NCI-H774 (cell line): ENCODE results near the gene PFKFB4.

Experiments used
- DNase-seq: peaks from one replicate; lab custom pipeline; 2025; lab: John Stamatoyannopoulos, UW

The PFKFB4 gene

DNA sequence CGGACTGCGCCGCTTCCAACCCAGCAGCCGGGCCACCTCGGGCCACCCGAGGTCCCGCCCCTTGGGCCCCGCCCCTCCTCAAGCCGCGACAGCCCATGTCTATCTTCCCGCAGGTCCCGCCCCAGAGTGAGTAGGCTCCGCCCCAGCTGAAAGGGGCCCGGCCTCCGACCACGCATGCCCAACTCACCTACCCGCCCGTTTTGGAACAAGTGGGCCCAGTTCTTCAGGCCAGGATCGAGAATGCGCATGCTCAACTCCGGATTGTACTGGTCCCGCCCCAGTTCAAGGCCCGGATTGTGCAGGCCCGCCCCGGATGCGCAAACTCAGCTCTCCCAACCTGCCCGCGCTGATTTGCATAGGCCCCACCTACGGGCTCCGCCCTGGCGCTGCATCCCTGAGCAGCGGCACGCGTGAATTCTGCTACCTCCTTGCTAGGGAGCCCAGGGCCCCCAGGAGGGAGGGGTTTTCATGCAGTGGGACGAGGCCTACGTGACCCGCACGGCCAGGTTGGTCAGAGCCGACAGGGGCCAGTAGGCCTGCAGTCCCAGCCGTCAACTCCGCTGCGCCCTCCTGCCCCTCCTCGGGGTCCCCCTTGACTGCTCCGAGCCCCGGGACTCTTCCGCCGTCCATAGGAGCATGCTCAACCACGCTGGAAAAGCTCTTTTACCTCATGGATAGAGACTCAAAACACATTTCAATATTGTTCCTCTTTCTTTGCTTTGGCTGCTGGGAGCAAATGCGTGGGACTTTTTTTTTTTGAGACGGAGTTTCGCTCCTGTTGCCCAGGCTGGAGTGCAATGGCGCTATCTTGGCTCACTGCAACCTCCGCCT is at the start of gene PFKFB4:
TSS of gene PFKFB4 (minus strand) at position 8 of the 831 bp plus-strand sequence. CDS start 26 bp downstream, outside the sequence.
- peak; percentile 92 for DNase-seq

DNA sequence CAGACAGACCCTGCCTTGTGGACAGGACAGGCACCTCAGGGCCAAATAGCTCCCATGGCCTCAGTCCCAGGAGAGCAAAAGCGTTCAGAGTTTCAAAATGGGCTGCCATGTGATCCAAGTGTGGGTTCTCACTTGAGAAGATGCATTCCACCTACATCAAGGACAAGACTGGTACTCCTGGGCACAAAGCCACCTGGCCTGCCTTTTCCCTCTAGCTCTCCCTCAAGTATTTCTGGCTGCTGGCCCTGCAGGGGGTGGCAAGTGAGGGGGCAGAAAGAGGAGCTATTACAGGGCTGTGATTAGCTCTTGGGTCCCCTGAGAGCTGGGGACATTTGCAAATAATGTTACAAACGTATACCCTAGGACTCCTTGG is 45.0 kb upstream of the PFKFB4 start:
- no peak for DNase-seq

DNA sequence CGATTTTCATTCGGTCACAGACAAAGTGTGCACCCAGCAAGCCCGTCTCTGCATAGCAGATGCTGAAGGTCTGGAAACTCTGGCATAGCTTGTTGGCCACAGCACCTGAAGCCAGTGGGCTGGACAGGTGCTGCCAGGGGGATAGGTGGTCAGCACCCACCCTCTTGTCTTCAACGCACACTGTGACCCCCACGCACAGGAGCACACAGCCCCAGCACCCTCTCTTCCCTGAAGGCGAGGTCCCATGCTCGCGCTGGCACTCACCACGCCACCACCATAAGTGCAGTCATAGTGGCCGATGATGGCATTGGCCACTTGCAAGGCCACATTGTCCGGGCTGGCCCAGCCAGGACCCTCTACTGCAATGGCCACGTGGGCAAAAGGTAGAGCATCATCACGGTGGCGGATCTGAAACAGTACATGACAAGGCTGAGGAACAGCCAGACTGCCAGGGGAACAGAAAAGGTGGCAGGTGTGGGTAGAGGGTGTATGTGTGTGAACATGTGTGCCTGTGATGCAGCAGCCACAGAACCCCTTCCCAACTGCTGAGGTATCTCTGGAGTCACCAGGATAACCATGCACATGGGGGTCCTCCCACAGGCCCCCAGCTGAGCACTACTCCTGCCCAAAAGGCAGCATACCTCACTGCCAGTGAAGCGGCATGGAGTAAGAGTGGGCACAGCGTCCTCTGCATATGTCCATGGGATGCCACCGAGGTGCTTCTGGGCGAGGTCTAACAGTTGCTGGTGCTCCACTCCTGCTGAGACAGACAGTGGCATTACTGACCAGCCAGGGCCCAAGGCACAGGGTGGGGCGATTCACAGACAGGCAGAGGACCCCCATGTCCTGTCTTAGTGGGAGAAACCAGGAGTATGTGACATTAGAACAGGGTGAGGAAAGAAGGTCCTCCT is 44.4 kb upstream of the PFKFB4 start:
- DNase-seq: no peak

DNA sequence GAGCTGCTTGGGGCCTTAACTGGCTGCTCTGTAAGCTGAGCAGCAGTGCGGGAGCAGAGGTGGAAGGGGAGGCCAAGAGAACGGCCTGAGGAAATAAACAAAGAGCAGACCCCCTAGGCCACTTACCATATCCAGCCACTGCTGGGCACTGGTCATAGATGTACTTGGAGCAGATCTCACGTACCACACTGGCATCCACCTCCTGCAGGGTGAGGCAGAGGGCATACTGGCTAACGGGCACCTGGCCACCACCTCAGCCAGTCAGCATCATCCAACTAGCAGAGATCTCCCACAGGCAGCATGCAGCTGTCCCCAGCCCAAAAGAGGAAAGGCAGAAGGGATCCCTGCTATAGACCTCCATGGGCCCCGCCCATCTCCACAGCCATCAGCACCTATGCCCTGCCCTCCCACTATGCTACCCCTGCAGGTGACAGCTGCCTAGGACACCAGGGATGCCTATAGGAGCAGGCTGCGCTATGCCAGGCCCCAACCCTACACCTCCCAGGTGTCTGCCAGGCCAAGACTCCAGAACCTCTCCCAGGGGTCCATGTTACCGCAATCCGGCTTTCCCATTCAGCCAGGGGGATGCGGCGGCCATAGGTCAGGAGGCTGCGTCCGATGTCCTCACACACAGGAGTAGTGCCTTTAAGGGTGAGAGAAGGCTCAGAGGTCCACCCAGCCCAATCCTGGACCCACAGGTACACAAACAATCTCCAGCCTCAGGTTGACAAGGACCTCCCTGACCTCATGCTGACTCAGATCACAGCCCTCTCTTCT is 43.1 kb upstream of the PFKFB4 start:
- no peak for DNase-seq

DNA sequence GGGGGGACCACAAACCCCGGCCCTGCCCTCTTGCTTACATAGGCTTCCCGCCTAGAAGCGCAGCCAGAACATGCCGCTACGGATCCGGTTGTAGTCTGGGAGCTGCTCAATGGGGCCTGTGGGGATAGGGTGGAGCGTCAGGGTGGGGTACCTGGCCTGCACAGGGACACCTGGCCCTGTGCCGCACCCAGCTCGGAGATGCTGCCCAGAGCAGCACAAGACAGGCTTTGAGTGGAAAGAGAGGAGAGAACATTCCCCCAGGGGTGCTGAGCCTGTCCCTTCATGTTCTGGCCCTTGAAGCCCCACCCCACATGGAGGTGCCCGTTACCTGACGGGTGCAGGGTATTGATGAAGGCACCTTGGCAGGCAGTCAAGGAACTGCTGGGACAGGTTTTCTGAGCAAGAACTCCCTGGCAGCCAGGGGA is 42.5 kb upstream of the PFKFB4 start:
- no peak for DNase-seq

DNA sequence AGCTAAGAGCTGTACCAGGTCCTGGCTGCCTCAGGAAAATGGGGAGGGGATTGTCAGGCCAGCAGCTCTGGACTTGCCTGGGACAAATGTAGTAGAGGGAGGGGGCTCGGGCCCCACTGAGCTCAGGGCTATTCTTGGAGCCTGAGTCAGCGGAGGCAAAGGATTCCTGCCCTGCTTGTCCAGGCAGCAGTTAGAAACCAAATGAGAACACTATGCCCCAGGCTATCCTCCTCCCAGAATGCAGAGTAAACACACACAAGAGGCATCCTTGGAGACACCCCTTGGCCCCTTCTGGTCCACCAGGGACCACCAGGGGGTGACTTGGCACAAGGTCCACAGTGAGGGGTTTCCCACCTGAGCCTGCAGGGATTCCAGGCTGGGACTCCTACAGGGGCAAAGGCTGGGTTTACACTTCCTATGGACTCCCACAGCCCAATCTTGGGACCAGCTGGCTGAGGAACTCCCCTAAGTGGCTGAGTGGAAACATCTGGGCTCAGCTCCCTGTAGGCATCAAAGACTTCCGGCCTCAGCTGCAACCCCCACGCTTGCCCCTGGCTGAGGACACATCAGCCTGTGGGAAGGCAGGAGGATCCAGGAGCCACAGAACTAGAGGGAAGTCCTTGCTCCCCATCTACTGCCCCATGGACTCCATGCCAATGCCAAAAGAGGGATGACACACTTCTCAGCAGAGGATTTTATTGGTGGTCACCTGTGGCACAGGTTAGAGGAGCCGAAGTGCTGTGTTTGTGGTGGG is 41.9 kb upstream of the PFKFB4 start:
- no peak for DNase-seq

DNA sequence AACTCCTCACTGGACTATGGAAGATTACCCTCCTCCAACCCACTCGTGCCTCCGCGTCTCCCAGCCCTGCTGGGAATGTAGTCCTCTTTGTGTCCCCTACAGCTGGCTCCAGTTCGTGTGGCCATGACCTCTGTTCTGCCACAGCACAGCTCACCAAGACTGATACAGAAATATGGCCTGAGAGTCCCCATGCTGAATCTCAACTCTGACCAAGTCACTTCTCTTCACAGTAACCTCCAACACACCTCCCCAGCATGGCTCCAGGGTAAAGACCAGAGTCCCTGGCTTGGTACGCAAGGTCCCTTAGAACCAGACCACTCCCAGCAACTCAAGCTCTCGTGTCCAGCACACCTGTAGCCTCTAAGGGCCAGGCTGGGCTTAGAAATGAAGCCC is 40.8 kb upstream of the PFKFB4 start:
- no peak for DNase-seq

DNA sequence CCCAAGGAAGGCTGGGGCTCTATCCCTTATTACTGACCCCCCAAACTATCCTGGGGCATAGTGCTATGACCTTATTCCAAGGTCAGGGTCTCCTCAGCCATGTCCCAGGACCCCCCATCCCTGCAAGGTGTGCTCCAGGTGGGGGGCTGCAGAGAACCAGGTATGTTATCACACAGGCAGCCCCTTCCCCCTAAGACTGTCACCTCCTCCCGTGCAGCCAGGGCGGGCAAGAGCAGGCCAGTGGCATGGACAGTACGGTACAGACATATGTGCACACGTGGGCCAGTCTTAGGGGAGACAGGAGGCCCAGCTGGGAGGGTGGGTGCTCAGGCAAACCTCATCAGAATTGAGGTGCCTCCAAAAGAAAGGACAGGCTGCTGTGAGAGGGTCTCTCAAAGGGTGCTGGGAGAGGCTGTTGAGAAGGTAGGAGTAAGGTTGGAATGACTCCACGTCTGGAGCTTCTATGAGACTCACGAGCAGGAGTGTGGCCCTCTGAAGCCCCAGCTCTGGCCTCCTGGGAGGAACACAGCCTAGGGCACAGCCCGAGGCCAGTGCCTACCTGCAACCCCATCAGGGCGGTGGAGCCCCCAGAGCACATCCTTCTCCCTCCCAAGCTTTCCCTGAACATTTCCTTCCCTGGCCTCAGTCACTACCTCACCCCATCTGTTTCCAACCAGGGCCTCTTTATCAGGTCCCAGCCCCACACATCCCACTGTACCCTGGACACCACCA is 40.2 kb upstream of the PFKFB4 start:
- DNase-seq: no peak

DNA sequence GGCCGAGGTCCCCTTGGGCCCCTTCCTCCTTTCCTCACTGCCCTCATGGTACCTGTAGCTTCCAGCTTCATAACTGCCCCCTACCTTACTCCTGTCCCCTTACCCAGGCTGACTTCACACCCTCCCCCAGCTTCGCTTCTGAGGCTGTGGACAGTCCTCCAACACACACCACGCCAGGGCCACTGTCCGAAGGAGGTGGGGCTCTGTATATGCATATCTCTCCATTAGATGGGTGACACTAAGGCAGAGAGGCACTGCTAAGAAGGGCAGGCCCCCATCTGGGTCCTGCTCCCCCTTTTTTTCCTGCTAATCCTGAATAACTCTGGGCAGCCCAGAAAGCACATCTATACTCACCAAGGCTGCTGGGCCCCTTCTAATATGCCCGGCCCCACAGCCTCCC is 39.6 kb upstream of the PFKFB4 start:
- no peak for DNase-seq

DNA sequence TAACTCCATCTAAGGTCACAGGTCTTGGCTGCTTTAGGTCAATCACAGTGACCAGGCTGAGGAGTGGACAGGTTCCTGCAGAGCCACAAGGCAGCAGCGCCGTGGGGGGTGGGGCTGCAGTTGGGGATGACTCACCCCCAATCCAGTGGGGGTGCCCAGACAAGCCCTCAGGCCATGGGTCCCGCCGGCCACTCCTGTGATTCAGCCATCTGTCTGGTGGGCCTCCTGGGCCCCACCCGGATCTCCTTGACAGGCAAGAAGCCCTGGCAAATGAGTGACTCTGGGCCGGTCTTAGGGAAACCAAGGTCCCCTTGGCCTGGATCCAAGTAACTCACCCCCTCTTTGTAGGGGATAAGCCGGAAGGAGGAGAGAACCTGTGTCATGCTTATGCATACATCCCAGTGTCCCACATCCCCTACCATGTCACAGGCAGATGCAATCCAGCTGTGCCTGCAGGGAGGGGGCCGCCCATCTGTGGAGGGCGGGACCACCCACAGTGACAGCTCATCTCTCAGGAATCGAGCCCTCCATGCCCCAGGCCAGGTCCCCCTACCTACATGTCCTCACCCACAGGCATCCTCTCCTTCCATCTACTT is 39.0 kb upstream of the PFKFB4 start:
- DNase-seq: no peak

DNA sequence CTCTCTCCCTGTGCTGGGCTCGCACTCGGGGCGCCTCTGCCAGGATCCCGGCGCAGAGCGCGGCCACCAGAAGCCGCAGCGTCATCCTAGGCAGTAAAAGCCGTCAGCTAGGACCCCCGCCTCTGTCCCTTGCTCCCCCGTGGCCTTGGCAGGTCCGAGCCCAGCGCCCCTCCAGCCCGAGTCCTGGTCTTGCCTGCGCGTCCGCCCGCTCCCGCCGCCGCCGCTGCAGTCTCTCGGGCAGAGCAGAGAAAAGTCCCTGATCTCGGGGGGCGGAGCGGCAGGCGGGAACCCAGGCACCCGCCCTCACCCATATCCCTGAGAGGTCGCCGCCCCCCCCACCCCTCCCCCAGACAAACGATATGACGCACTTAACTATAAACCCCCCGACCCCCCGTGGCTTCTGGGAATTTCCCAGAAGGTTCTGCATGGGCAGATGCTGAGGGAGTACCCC is 38.5 kb upstream of the PFKFB4 start, which contains the start of gene COL7A1:
TSS of gene COL7A1 (minus strand) at position 255 of the 451 bp plus-strand sequence. CDS start at position 85, 170 bp downstream.
- DNase-seq: no peak

DNA sequence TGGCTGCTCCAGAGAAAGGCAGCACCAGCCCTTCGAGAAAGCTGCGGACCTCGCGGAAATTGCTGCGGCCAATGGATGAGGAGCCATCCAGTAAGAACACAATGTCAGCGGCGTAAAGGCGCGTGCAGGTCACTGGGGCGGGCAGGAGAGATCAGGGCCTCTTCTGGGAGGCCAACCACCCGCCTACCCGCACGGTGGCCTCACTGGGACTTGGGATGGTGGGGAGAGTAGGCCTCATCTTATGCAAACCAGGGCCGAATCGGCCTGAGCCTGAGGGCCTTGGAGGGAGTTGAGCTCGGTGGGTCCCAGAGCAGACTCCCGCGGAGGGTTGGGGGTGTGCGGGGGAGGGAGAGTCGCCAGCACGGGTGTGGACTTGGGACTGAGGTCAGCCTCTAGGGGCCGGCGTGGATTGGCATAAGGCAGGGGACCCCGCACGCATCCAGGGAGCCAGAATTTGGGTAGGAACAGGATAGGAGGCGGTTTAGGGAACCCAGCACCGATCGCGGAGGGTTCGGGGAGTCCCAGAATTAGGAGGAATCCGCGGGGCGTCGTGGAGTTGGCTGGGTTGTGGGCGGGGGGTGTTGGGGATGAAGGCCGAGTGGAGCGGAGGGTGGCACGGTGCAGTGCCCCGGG is 37.9 kb upstream of the PFKFB4 start:
- DNase-seq: no peak

DNA sequence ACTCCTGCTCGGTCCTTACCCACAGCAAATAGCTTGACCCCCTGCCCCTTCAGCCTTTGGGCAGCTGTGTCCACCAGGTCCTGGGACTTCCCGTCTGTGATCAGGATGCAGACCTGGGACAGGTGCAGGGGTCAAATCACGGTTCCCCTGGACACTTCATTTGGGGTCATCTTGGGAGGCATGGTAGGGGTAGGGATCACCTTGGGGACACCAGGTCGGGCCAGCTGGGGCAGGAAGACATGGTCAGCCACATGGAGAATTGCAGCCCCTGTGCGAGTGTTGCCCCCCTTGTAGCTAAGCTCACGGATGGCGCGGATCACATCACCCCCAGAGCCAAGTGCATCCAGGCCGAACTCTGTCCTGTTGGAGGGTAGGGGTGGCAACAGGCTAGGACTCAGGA is 36.7 kb upstream of the PFKFB4 start:
- DNase-seq: no peak

DNA sequence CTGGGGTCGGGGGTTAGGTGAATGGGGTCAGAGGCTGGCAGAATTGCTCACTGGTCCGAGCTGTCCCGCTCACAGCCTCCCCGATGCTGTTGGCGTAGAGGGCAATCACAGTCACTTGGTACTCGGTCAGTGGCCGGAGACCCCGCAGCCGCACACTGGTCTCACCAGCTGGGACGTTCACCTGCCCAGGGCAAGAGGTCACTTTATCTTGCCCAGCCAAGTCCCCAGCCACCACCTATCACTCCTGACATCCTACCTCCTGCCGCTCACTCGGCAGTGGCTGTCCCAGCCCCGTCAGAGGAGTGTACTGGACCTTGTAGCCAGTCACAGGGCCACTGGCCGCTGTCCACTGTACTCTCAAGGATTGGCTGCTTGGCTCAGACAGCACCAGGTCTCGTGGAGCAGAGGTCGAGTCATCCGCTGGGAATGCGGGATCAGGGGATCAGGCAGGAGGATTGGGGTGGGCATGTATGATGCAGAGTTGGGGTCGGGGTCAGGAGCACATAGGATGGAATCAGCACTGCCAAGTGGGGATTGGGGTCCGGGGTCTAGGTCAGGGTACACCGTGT is 36.0 kb upstream of the PFKFB4 start:
- DNase-seq: no peak

DNA sequence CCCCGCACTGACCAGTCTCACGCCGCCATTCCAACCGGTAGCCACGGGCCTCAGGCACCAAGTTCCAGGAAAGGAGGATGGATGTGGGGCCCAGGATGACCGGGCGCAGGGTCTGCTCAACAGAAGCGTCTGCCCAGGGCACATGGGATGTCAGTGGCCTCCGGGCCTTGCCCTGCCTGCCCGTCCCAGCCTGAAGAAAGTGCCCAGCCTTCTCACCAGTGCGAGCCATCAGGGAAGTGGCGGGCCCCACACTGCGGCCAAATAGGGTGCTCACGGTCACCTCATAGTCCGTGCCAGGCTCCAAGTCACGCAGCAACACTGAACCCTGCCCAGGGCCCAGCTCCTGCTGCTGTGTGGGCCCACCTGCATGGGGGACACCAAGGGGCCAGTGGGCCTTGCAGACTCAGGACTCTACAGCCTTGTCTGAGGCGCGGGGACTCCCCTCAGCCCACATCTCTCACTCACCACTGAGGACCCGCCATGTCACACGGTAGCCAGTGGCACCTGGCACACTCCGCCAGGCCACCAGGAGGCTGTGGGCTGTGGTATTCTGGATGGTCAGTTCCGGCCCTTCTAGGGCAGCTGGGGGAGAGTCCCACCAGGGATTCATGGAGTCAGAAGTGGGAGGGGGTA is 35.4 kb upstream of the PFKFB4 start:
- DNase-seq: no peak

DNA sequence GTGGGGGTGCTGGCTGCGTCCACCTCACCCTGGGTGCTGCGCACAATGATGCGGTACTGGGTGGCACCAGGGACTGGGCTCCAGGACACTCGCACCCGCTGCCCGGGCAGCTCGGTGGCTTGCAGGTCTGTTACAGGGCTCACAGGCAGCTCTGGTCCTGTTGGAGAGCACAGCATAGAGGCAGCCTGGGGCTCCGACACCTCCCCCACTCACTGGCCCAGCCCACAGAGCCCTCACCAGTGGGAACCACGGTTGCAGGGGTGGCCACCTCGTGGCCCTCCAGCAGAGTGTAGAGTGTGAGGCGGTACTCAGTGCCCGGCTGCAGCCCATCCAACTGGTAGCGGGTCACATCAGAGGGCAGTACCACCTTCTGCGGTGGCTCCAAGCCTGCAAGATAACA is 34.8 kb upstream of the PFKFB4 start:
- DNase-seq: no peak

DNA sequence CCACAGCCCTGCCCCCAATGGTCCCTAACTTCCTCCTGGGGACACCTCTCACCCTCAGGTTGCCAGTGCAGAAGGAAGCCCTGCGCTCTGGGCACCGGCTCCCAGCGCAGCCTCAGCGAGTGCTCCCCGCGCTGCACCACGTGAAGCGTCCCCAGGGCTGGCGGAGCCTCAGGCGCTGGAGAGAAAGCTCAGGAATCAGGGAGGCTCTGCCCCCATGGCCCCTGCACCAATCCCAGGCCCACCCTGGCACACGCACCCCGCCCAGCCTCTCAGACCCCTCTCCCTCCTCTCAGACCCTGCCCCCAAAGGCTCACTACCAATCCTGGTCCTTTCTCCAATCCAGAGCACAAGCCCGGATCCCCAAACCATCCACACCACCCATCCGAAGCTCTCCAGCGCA is 31.6 kb upstream of the PFKFB4 start:
- no peak for DNase-seq

DNA sequence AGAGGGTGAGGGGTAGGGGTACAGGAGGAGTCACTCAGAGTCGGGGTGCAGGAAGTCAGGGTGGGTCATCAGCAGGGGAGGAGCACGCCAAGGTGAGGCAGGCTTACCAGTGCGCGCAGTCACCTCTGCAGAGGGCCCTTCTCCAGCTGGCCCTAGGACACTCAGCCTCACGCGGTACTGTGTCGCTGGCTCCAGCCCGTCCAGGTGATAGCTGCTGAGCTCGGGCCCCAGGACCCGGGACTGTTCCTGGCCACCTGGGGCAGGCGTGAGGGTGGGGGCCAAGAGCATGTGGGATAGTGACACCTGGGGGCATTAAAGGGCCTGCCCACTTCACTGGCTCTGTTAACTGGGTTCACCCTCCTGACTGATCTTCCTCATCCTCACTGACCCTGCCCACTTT is 31.1 kb upstream of the PFKFB4 start:
- no peak for DNase-seq

DNA sequence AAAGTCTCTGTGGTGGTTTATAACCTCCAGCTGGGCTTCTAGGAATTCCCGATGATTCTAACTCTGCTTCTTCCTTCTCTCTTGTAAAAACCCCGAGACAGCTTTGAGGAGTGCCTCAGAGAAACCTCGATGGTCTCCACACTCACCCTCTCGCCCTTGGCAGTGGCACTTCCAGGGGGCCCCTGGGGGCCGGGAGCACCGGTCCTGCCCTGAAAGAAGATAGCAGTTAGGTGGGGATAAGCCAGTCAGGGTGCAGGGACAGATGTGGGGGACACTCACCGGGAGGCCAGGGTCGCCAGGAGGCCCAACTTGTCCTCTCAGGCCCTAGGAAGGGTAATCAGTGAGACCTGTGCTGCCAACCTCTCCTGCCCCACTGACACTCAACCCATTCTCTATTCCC is 28.8 kb upstream of the PFKFB4 start:
- DNase-seq: no peak
